HepG2 (cell line): Measurements from ENCODE around the gene C19orf33. TPM values are rescaled to one million over a fixed set of nuclear protein-coding genes. Genes with fewer than 3 reads are reported as not detected.
A peak's percentile ranks its signal among the peaks of the same experiment; 100 is the strongest.

Experiments used
- ATAC-seq: fragments of 200-7000 bp; cut with Tn5 transposase; 3 replicates; pipeline ENCODE4 v1.9.1; 2020; ENCODE audit warnings: mild to moderate bottlenecking, moderate library complexity
- BruUV-seq: library from RNA; stranded (reverse); fragments of 400-500 nt; replicated peaks from 2 replicates; lab custom pipeline; 2021; lab: Mats Ljungman, UMichigan
- CTCF ChIA-PET: fragments of 300-600 bp; formaldehyde crosslinking; extraction: SDS; loops from one replicate; lab custom pipeline; 2021; ENCODE audit warnings: low total read pairs, inconsistent platforms, low intra/inter-chr PET ratio; lab: Yijun Ruan, JAX
- POLR2A ChIA-PET: fragments of 350-600 bp; sonication (Branson Sonifier 250); formaldehyde crosslinking; loops from one replicate; lab custom pipeline; 2020; ENCODE audit warnings: antibody characterized with exemption, inconsistent platforms; lab: Yijun Ruan, JAX
- DNase-seq: peaks from one replicate; pipeline ENCODE4 v3.0.0-alpha.2; 2015; ENCODE audit warnings: low spot score
- FAIRE-seq: peaks from 3 replicates; lab custom pipeline; 2011; peaks lifted over from hg19 to GRCh38; lab: Jason Lieb, UNC
- H2AFZ ChIP-seq: one replicate; pipeline ENCODE4 v1.6.1; 2011; ENCODE audit warnings: low read length, inconsistent platforms
- H3K27ac ChIP-seq: fragments of 300-600 bp; 3 replicates; pipeline ENCODE4 v1.8.0; 2011; ENCODE audit warnings: mixed run types, mild to moderate bottlenecking, mixed read lengths, low read length, inconsistent platforms; ENCODE audit not compliant: insufficient read depth; ENCODE audit errors: extremely low read length
- H3K27me3 ChIP-seq, 2 experiments: fragments of 200-600 bp in 1 of 2; 2 replicates in 1 of 2; 3 replicates in 1 of 2; pipeline versions ENCODE4 v1.6.0 to v1.8.0; 2011; ENCODE audit warnings: low read length in 2 of 2, mild to moderate bottlenecking in 2 of 2, moderate library complexity in 2 of 2, inconsistent platforms in 1 of 2; ENCODE audit not compliant: insufficient read depth in 2 of 2, control insufficient read depth in 1 of 2
- H3K36me3 ChIP-seq, 2 experiments: fragments of 200-600 bp in 1 of 2; replicated peaks in 1 of 2; 2 replicates in 1 of 2; 3 replicates in 1 of 2; pipeline versions ENCODE4 v1.5.1 to v1.8.0; 2011; ENCODE audit warnings: low read length in 2 of 2, inconsistent platforms in 1 of 2; ENCODE audit not compliant: insufficient read depth in 2 of 2, control insufficient read depth in 1 of 2
- H3K4me1 ChIP-seq: 2 replicates; pipeline ENCODE4 v1.5.1; 2012; ENCODE audit warnings: low read length, inconsistent platforms; ENCODE audit not compliant: insufficient read depth
- H3K4me2 ChIP-seq: 2 replicates; pipeline ENCODE4 v1.6.0; 2011; ENCODE audit warnings: low read depth, low read length, inconsistent platforms
- H3K4me3 ChIP-seq, 3 experiments: fragments of 200-600 bp in 1 of 3; sonication (generic), shearing (Covaris generic) in 1 of 3; replicated peaks in 1 of 3; 2 replicates each; pipeline ENCODE4 v1.5.1; 2011 to 2016; ENCODE audit warnings: low read length in 3 of 3, inconsistent platforms in 2 of 3, low read depth in 2 of 3, mild to moderate bottlenecking in 2 of 3, control low read depth in 1 of 3, mixed read lengths in 1 of 3; ENCODE audit not compliant: insufficient read depth in 1 of 3
- H3K79me2 ChIP-seq: one replicate; pipeline ENCODE4 v1.6.1; 2011; ENCODE audit warnings: low read length, inconsistent platforms; ENCODE audit not compliant: insufficient read depth
- H3K9ac ChIP-seq: 2 replicates; pipeline ENCODE4 v1.6.0; 2011; ENCODE audit warnings: mild to moderate bottlenecking, low read depth, low read length, inconsistent platforms; ENCODE audit not compliant: insufficient read depth
- H3K9me3 ChIP-seq: 2 replicates; pipeline ENCODE4 v1.5.1; 2012; ENCODE audit warnings: mild to moderate bottlenecking, low read length
- H4K20me1 ChIP-seq: 2 replicates; pipeline ENCODE4 v1.6.0; 2011; ENCODE audit warnings: inconsistent platforms, mild to moderate bottlenecking, low read length, moderate library complexity; ENCODE audit not compliant: insufficient read depth
- FOSL2 ChIP-seq: sonication (generic); formaldehyde crosslinking; IDR thresholded peaks from 2 replicates; pipeline ENCODE4 v1.4.0; 2020; ENCODE audit warnings: missing genetic modification reagents
- HNF4A ChIP-seq: sonication (generic); formaldehyde crosslinking; IDR thresholded peaks from 2 replicates; pipeline ENCODE4 v1.4.0; 2020; ENCODE audit warnings: missing genetic modification reagents
- PTBP1 ChIP-seq: fragments of 200-400 bp; formaldehyde crosslinking; IDR thresholded peaks from 2 replicates; pipeline ENCODE4 v1.6.1; 2018; ENCODE audit warnings: low read length, low read depth; ENCODE audit not compliant: poor library complexity, severe bottlenecking
- SOX13 ChIP-seq, 3 experiments: fragments of 450-650 bp in 1 of 3; sonication (generic) in 1 of 3; formaldehyde crosslinking in 1 of 3; IDR thresholded peaks in 2 of 3; conservative IDR thresholded peaks in 1 of 3; 2 replicates each; pipeline versions ENCODE4 v1.5.0 to v1.6.1; 2016 to 2020; ENCODE audit warnings: antibody characterized with exemption in 1 of 3, mild to moderate bottlenecking in 1 of 3, missing compliant biosample characterization in 1 of 3, missing genetic modification reagents in 1 of 3, moderate library complexity in 1 of 3
- TERF1 ChIP-seq: sonication (generic); formaldehyde crosslinking; IDR thresholded peaks from 2 replicates; pipeline ENCODE4 v1.8.0; 2022; ENCODE audit warnings: mild to moderate bottlenecking, missing genetic modification reagents, moderate library complexity
- ZNF280B ChIP-seq: sonication (generic); formaldehyde crosslinking; IDR thresholded peaks from 2 replicates; pipeline ENCODE4 v1.5.0; 2020; ENCODE audit warnings: missing genetic modification reagents, mild to moderate bottlenecking, borderline replicate concordance
- WGBS: methylation state at CpG from one replicate; pipeline ENCODE4 v1.1.6; 2017; ENCODE audit warnings: low lambda C conversion rate; 5-methylcytosine and 5-hydroxymethylcytosine counted together
- in situ Hi-C: cut with HindIII; loops from 2 replicates; pipeline ENCODE4 v1.10.0; 2017; ENCODE audit warnings: low pct_unique_long_range_greater_than_20kb; ENCODE audit not compliant: extremely low pct_ligation_motif_present
- intact Hi-C: fragments of 100-400 bp; cut with micrococcal nuclease; formaldehyde crosslinking; loops from one replicate; pipeline ENCODE4 v1.10.0; 2022; ENCODE audit not compliant: unreplicated experiment
- polyA plus RNA-seq, 8 experiments: library from polyadenylated mRNA; depleted of rRNA in 3 of 8; stranded (reverse) in 7 of 8; unstranded in 1 of 8; fragments of >200 nt; fragmentation: Illumina TruSeq in 4 of 8; extraction: Trizol in 4 of 8; gene quantifications; 2 replicates each; pipeline versions ENCODE4 v1.2.1 to v1.2.3, GENCODE V29; 2011 to 2016; ENCODE audit warnings: low read depth in 4 of 8, missing spikeins in 1 of 8, mixed read lengths in 1 of 8; ENCODE audit not compliant: insufficient read depth in 1 of 8
- total RNA-seq, 5 experiments: library from RNA; depleted of rRNA; stranded (reverse); fragments of >200 nt; fragmentation: Illumina TruSeq; extraction: Trizol; gene quantifications; 2 replicates each; pipeline ENCODE4 v1.2.3, GENCODE V29; 2016; ENCODE audit warnings: low read depth in 1 of 5

The C19orf33 gene
- total and polyA plus RNA-seq, 2 of the 13 experiments (the other 11 are each of a cell fraction or from before 2014, with no cell fraction given), result 2.5 to 3.3 TPM

- peaks cover 60% of the 10 kb centered on the region for H3K4me1 ChIP-seq
- H3K9me3 ChIP-seq, result no peaks in the 10 kb centered on the region
- no peak overlapping the region for H3K4me2 ChIP-seq
- H3K79me2 ChIP-seq, result no peaks in the 10 kb centered on the region
- H3K27me3 ChIP-seq, result peaks cover 1 to 3% of the 10 kb centered on the region in 2 experiments; a peak in 1 of 5 replicates
- no peak for DNase-seq
- H3K27ac ChIP-seq, result no peak overlapping the region
- ATAC-seq, result no peak; the same call in 2 of the 3 replicates
- in situ Hi-C loops, result no loop called here
- no peaks in the 10 kb centered on the region for H4K20me1 ChIP-seq
- no peak overlapping the region for H3K4me3 ChIP-seq
- H2AFZ ChIP-seq, result no peak overlapping the region
- no peak overlapping the region for H3K9ac ChIP-seq
- ChIA-PET POLR2A (no interaction called here), CTCF (no interaction called here)
- TF ChIP-seq ZNF280B (CRISPR knock-in tag), result no peak
- TF ChIP-seq FOSL2 (CRISPR knock-in tag), result 0 out of 2 replicates have a peak, but pooled peaks have one; percentile 18
- no peaks in the 10 kb centered on the region for H3K36me3 ChIP-seq
- intact Hi-C loops, result no loop called here
- no TSS peak for BruUV-seq
- FAIRE-seq, result no peak
- WGBS, result 22% methylated on average over 5 of the region's 5 CpGs
Observed at GRCh38 chr19:38270587-38271167, 33.4 kb upstream of the C19orf33 start.

- no peak for ATAC-seq
Observed at GRCh38 chr19:38273499-38273898, 30.6 kb upstream of the C19orf33 start.

More at GRCh38 chr19:38273499-38273898, 30.6 kb upstream of the C19orf33 start:
- DNase-seq (no peak), FAIRE-seq (no peak)
- Histone ChIP-seq H3K4me2 (no peak overlapping the region), H3K4me1 (peaks cover 45% of the 10 kb centered on the region), H3K27ac (no peak overlapping the region), H3K79me2 (no peaks in the 10 kb centered on the region), H3K27me3 (peaks cover 0 to 1% of the 10 kb centered on the region in 2 experiments; a peak in 1 of 5 replicates), H2AFZ (no peak overlapping the region), H3K4me3 (no peak overlapping the region), H3K9me3 (no peaks in the 10 kb centered on the region), H4K20me1 (no peaks in the 10 kb centered on the region), H3K9ac (no peak overlapping the region), H3K36me3 (no peaks in the 10 kb centered on the region)
- in situ Hi-C loops (no loop called here), intact Hi-C loops (no loop called here)
- 4% methylated on average over 2 of the region's 2 CpGs for WGBS
- BruUV-seq, result no TSS peak
- CTCF ChIA-PET, result no interaction called here
- TF ChIP-seq PTBP1 (no peak), SOX13 (IDR thresholded peaks at IDR 0.05) (no peak), SOX13 (CRISPR knock-in tag; conservative IDR thresholded peaks at IDR 0.05 in 1 of 2, IDR thresholded peaks at IDR 0.05 in 1 of 2) (peak in 1 of 2 experiments; percentile 39; a peak in 1 of 4 replicates), TERF1 (CRISPR knock-in tag) (no peak), HNF4A (CRISPR knock-in tag) (peak; percentile 43; the same call in 1 of the 2 replicates)
- POLR2A ChIA-PET, result no interaction called here
